SK-N-SH (cell line): ENCODE measurements around the gene ARID1B. TPM values are rescaled to one million over a fixed set of nuclear protein-coding genes. Genes with fewer than 3 reads are reported as not detected.

ENCODE experiments used
- CTCF ChIA-PET: fragments of 300-600, 350-600 bp; formaldehyde crosslinking; extraction: SDS; loops from one replicate; lab custom pipeline; 2021; lab: Yijun Ruan, JAX
- POLR2A ChIA-PET: fragments of 350-600 bp; sonication (Branson Sonifier 250); formaldehyde crosslinking; extraction: SDS; loops from one replicate; lab custom pipeline; 2020; ENCODE audit warnings: antibody characterized with exemption, inconsistent platforms; lab: Yijun Ruan, JAX
- DNase-seq: peaks from one replicate; pipeline ENCODE4 v3.0.0; 2012
- H2AFZ ChIP-seq: fragments of 200-600 bp; sonication (generic); 2 replicates; pipeline ENCODE4 v1.8.1; 2016; ENCODE audit warnings: antibody characterized with exemption, mild to moderate bottlenecking, low read depth
- H3F3A ChIP-seq: fragments of 200-600 bp; sonication (generic); replicated peaks from 2 replicates; pipeline ENCODE3; 2016; ENCODE audit warnings: antibody characterized with exemption, mild to moderate bottlenecking; ENCODE audit not compliant: insufficient read depth
- H3K27ac ChIP-seq, 2 experiments: fragments of 200-500 bp in 1 of 2; fragments of 200-600 bp in 1 of 2; sonication (Bioruptor generic) in 1 of 2; sonication (generic), shearing (Covaris generic) in 1 of 2; 2 replicates each; pipeline versions ENCODE4 v1.5.1 to v1.6.1; 2014 to 2016; ENCODE audit warnings: low read depth in 2 of 2, inconsistent platforms in 1 of 2, low read length in 1 of 2, mild to moderate bottlenecking in 1 of 2, mixed read lengths in 1 of 2
- H3K27me3 ChIP-seq: fragments of 200-600 bp; sonication (generic), shearing (Covaris generic); 2 replicates; pipeline ENCODE4 v1.6.1; 2016; ENCODE audit warnings: mixed run types; ENCODE audit not compliant: insufficient read depth
- H3K36me3 ChIP-seq, 2 experiments: fragments of 200-500 bp in 1 of 2; fragments of 200-600 bp in 1 of 2; sonication (Bioruptor generic) in 1 of 2; sonication (generic) in 1 of 2; replicated peaks in 1 of 2; 2 replicates each; pipeline versions ENCODE3 to v1.5.1; 2014 to 2016; ENCODE audit warnings: low read length in 1 of 2, mild to moderate bottlenecking in 1 of 2; ENCODE audit not compliant: insufficient read depth in 2 of 2, control insufficient read depth in 1 of 2
- H3K4me1 ChIP-seq, 2 experiments: fragments of 200-500 bp in 1 of 2; fragments of 200-600 bp in 1 of 2; sonication (Bioruptor generic) in 1 of 2; sonication (generic), shearing (Covaris generic) in 1 of 2; 2 replicates each; pipeline versions ENCODE4 v1.5.1 to v1.6.1; 2014 to 2016; ENCODE audit warnings: low read depth in 1 of 2, low read length in 1 of 2, mixed run types in 1 of 2; ENCODE audit not compliant: insufficient read depth in 2 of 2, control insufficient read depth in 1 of 2
- H3K4me2 ChIP-seq: fragments of 200-600 bp; sonication (generic), shearing (Covaris generic); 2 replicates; pipeline ENCODE4 v1.6.1; 2017; ENCODE audit warnings: mixed run types
- H3K4me3 ChIP-seq, 2 experiments: fragments of 200-500 bp in 1 of 2; fragments of 200-600 bp in 1 of 2; sonication (Bioruptor generic) in 1 of 2; sonication (generic), shearing (Covaris generic) in 1 of 2; 2 replicates each; pipeline versions ENCODE4 v1.5.1 to v1.8.1; 2014 to 2016; ENCODE audit warnings: low read depth in 2 of 2, inconsistent platforms in 1 of 2, low read length in 1 of 2, mild to moderate bottlenecking in 1 of 2, mixed read lengths in 1 of 2, moderate library complexity in 1 of 2
- H3K79me2 ChIP-seq: fragments of 200-600 bp; sonication (generic); 2 replicates; pipeline ENCODE4 v1.8.1; 2017; ENCODE audit warnings: mild to moderate bottlenecking; ENCODE audit not compliant: insufficient read depth
- H3K9ac ChIP-seq: fragments of 200-600 bp; sonication (generic); 2 replicates; pipeline ENCODE4 v1.6.1; 2017; ENCODE audit warnings: mixed run types
- H3K9me2 ChIP-seq: fragments of 200-600 bp; sonication (generic); 2 replicates; pipeline ENCODE4 v1.6.1; 2017; ENCODE audit warnings: mixed run types
- H3K9me3 ChIP-seq: fragments of 200-600 bp; sonication (generic); 2 replicates; pipeline ENCODE4 v1.6.1; 2017; ENCODE audit warnings: mixed run types, mild to moderate bottlenecking, moderate library complexity
- H4K20me1 ChIP-seq: fragments of 200-600 bp; sonication (generic); 2 replicates; pipeline ENCODE4 v1.6.1; 2017; ENCODE audit warnings: mild to moderate bottlenecking, mixed run types; ENCODE audit not compliant: insufficient read depth
- ELF1 ChIP-seq: IDR thresholded peaks from 2 replicates; pipeline ENCODE4 v1.4.0; 2012
- FOSL2 ChIP-seq: IDR thresholded peaks from 2 replicates; pipeline ENCODE4 v1.4.0; 2012; ENCODE audit warnings: low read depth, mild to moderate bottlenecking, moderate library complexity, borderline replicate concordance
- FOXJ3 ChIP-seq: sonication (generic); formaldehyde crosslinking; IDR thresholded peaks from 2 replicates; pipeline ENCODE4 v1.5.1; 2020; ENCODE audit warnings: mild to moderate bottlenecking, missing genetic modification reagents
- FOXM1 ChIP-seq: IDR thresholded peaks from 2 replicates; pipeline ENCODE4 v1.4.0; 2012; ENCODE audit warnings: low read depth, mild to moderate bottlenecking
- MEF2A ChIP-seq: IDR thresholded peaks from 2 replicates; pipeline ENCODE4 v1.4.0; 2012; ENCODE audit warnings: low read depth, borderline replicate concordance
- MXI1 ChIP-seq: IDR thresholded peaks from 2 replicates; pipeline ENCODE4 v1.6.1; 2012; ENCODE audit warnings: mild to moderate bottlenecking, low read depth, low read length, improper control_type of control experiment
- NFIC ChIP-seq: IDR thresholded peaks from 2 replicates; pipeline ENCODE4 v1.4.0; 2012; ENCODE audit warnings: borderline replicate concordance
- NRF1 ChIP-seq: IDR thresholded peaks from 2 replicates; pipeline ENCODE4 v1.6.1; 2012; ENCODE audit warnings: low read depth, mild to moderate bottlenecking, low read length
- POLR2AphosphoS5 ChIP-seq: IDR thresholded peaks from 2 replicates; pipeline ENCODE4 v1.6.1; 2012; ENCODE audit warnings: low read depth, low read length
- RFX5 ChIP-seq: IDR thresholded peaks from 2 replicates; pipeline ENCODE4 v1.6.1; 2012; ENCODE audit warnings: mild to moderate bottlenecking, improper control_type of control experiment, low read length
- RXRA ChIP-seq: IDR thresholded peaks from 2 replicates; pipeline ENCODE4 v1.4.0; 2012; ENCODE audit warnings: low read depth, mild to moderate bottlenecking, borderline replicate concordance
- SIN3A ChIP-seq: IDR thresholded peaks from 2 replicates; pipeline ENCODE4 v1.6.1; 2012; ENCODE audit warnings: low read depth, mild to moderate bottlenecking, low read length, moderate library complexity, borderline replicate concordance
- SMC3 ChIP-seq: IDR thresholded peaks from 2 replicates; pipeline ENCODE4 v1.6.1; 2012; ENCODE audit warnings: low read depth, low read length, improper control_type of control experiment
- TAF1 ChIP-seq: IDR thresholded peaks from 2 replicates; pipeline ENCODE4 v1.6.1; 2012; ENCODE audit warnings: low read depth, mild to moderate bottlenecking, low read length, moderate library complexity, borderline replicate concordance
- TEAD4 ChIP-seq: IDR thresholded peaks from 2 replicates; pipeline ENCODE4 v1.4.0; 2012; ENCODE audit warnings: mild to moderate bottlenecking, borderline replicate concordance; ENCODE audit not compliant: insufficient read depth
- YY1 ChIP-seq: IDR thresholded peaks from 2 replicates; pipeline ENCODE4 v1.4.0; 2012; ENCODE audit warnings: low read depth, mild to moderate bottlenecking
- WGBS: methylation state at CpG from one replicate; pipeline ENCODE4 v1.1.6; 2017; ENCODE audit warnings: low lambda C conversion rate; 5-methylcytosine and 5-hydroxymethylcytosine counted together
- polyA plus RNA-seq, 3 experiments: library from polyadenylated mRNA; depleted of rRNA; stranded (reverse); fragments of >200 nt; gene quantifications; 2 replicates each; pipeline ENCODE4 v1.2.3, GENCODE V29; 2012
- TF ChIP-seq, protein P1 (sequence below): fragments of 200-600 bp; sonication (generic); IDR thresholded peaks from 2 replicates; pipeline ENCODE4 v1.6.1; 2017; ENCODE audit warnings: antibody characterized with exemption, mild to moderate bottlenecking, moderate library complexity
- TF ChIP-seq, protein P2 (sequence below): fragments of 150-350 bp; IDR thresholded peaks from 2 replicates; pipeline ENCODE4 v1.6.1; 2016; ENCODE audit warnings: mild to moderate bottlenecking, low read depth, low read length
- TF ChIP-seq, protein P3 (sequence below): IDR thresholded peaks from 2 replicates; pipeline ENCODE4 v1.4.0; 2012; ENCODE audit warnings: low read depth, borderline replicate concordance

The ARID1B gene
- polyA plus RNA-seq, 1 of the 3 experiments (the other 2 are of a cell fraction), result 13.6 TPM

DNA sequence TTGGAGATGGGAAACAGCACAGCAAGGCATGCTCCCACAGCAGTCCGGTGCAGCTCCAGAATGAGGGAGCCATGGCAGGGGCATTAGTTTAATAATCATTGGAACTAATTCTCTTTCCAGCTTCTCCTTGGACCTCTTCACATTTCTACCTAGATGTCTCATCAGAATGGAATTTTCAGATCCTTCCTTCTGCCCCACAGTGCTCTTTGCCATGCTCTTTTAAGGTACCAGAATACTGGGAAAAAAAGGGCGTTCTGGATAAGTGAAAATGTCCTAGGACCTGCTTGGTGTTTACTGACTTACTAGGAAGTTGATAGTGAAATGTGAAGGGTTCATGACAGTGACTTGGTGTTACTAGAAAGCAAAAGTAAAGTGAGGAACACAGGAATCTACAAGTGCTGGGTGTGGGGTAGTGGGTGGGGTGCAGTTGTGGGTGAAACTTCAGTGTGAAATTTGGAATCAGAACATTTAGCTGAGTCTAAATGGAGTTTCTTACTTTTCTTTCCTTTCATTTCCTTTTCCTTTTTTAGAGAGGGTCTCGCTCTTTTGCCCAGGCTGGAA lies 207.1 kb downstream of the ARID1B start:
- Histone ChIP-seq H3K79me2 (peaks cover 98% of the 10 kb centered on the region), H3K4me2 (no peak overlapping the region), H4K20me1 (peaks cover 75% of the 10 kb centered on the region), H3K36me3 (no peaks in the 10 kb centered on the region), H3K27ac (no peak overlapping the region), H3K27me3 (no peaks in the 10 kb centered on the region), H3K9me3 (no peaks in the 10 kb centered on the region), H3K4me1 (peaks cover 0 to 25% of the 10 kb centered on the region in 2 experiments; a peak in 2 of 4 replicates), H3K4me3 (no peak overlapping the region), H3K9ac (no peak overlapping the region), H3K9me2 (no peaks in the 10 kb centered on the region), H3F3A (peaks cover 5% of the 10 kb centered on the region), H2AFZ (no peak overlapping the region)
- WGBS, result 99% methylated on average over 3 of the region's 3 CpGs
- DNase-seq, result no peak
- TF ChIP-seq MXI1 (no peak), SMC3 (no peak), FOSL2 (no peak), MEF2A (no peak), TEAD4 (no peak), NRF1 (no peak), TAF1 (no peak), FOXJ3 (CRISPR knock-in tag) (no peak), YY1 (no peak), ELF1 (no peak), RXRA (no peak), FOXM1 (no peak), SIN3A (no peak), POLR2AphosphoS5 (no peak), RFX5 (no peak), NFIC (no peak)
- TF ChIP-seq, protein P1, sequence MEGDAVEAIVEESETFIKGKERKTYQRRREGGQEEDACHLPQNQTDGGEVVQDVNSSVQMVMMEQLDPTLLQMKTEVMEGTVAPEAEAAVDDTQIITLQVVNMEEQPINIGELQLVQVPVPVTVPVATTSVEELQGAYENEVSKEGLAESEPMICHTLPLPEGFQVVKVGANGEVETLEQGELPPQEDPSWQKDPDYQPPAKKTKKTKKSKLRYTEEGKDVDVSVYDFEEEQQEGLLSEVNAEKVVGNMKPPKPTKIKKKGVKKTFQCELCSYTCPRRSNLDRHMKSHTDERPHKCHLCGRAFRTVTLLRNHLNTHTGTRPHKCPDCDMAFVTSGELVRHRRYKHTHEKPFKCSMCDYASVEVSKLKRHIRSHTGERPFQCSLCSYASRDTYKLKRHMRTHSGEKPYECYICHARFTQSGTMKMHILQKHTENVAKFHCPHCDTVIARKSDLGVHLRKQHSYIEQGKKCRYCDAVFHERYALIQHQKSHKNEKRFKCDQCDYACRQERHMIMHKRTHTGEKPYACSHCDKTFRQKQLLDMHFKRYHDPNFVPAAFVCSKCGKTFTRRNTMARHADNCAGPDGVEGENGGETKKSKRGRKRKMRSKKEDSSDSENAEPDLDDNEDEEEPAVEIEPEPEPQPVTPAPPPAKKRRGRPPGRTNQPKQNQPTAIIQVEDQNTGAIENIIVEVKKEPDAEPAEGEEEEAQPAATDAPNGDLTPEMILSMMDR, result no peak
- TF ChIP-seq, protein P2, sequence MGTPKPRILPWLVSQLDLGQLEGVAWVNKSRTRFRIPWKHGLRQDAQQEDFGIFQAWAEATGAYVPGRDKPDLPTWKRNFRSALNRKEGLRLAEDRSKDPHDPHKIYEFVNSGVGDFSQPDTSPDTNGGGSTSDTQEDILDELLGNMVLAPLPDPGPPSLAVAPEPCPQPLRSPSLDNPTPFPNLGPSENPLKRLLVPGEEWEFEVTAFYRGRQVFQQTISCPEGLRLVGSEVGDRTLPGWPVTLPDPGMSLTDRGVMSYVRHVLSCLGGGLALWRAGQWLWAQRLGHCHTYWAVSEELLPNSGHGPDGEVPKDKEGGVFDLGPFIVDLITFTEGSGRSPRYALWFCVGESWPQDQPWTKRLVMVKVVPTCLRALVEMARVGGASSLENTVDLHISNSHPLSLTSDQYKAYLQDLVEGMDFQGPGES, result no peak
- TF ChIP-seq, protein P3, sequence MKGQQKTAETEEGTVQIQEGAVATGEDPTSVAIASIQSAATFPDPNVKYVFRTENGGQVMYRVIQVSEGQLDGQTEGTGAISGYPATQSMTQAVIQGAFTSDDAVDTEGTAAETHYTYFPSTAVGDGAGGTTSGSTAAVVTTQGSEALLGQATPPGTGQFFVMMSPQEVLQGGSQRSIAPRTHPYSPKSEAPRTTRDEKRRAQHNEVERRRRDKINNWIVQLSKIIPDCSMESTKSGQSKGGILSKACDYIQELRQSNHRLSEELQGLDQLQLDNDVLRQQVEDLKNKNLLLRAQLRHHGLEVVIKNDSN, result no peak
- POLR2A ChIA-PET, result no interaction called here
- CTCF ChIA-PET, result no interaction called here
